SK-N-SH (cell line): ENCODE results near the gene OGN. TPM values are rescaled to one million over a fixed set of nuclear protein-coding genes. Genes with fewer than 3 reads are reported as not detected.

Experiments used
- CTCF ChIA-PET: fragments of 300-600, 350-600 bp; formaldehyde crosslinking; extraction: SDS; loops from one replicate; lab custom pipeline; 2021; lab: Yijun Ruan, JAX
- POLR2A ChIA-PET: fragments of 350-600 bp; sonication (Branson Sonifier 250); formaldehyde crosslinking; extraction: SDS; loops from one replicate; lab custom pipeline; 2020; ENCODE audit warnings: antibody characterized with exemption, inconsistent platforms; lab: Yijun Ruan, JAX
- DNase-seq: peaks from one replicate; pipeline ENCODE4 v3.0.0; 2012
- H2AFZ ChIP-seq: fragments of 200-600 bp; sonication (generic); 2 replicates; pipeline ENCODE4 v1.8.1; 2016; ENCODE audit warnings: antibody characterized with exemption, mild to moderate bottlenecking, low read depth
- H3F3A ChIP-seq: fragments of 200-600 bp; sonication (generic); replicated peaks from 2 replicates; pipeline ENCODE3; 2016; ENCODE audit warnings: antibody characterized with exemption, mild to moderate bottlenecking; ENCODE audit not compliant: insufficient read depth
- H3K27ac ChIP-seq, 2 experiments: fragments of 200-500 bp in 1 of 2; fragments of 200-600 bp in 1 of 2; sonication (Bioruptor generic) in 1 of 2; sonication (generic), shearing (Covaris generic) in 1 of 2; 2 replicates each; pipeline versions ENCODE4 v1.5.1 to v1.6.1; 2014 to 2016; ENCODE audit warnings: low read depth in 2 of 2, inconsistent platforms in 1 of 2, low read length in 1 of 2, mild to moderate bottlenecking in 1 of 2, mixed read lengths in 1 of 2
- H3K27me3 ChIP-seq: fragments of 200-600 bp; sonication (generic), shearing (Covaris generic); 2 replicates; pipeline ENCODE4 v1.6.1; 2016; ENCODE audit warnings: mixed run types; ENCODE audit not compliant: insufficient read depth
- H3K36me3 ChIP-seq, 2 experiments: fragments of 200-500 bp in 1 of 2; fragments of 200-600 bp in 1 of 2; sonication (Bioruptor generic) in 1 of 2; sonication (generic) in 1 of 2; replicated peaks in 1 of 2; 2 replicates each; pipeline versions ENCODE3 to v1.5.1; 2014 to 2016; ENCODE audit warnings: low read length in 1 of 2, mild to moderate bottlenecking in 1 of 2; ENCODE audit not compliant: insufficient read depth in 2 of 2, control insufficient read depth in 1 of 2
- H3K4me1 ChIP-seq, 2 experiments: fragments of 200-500 bp in 1 of 2; fragments of 200-600 bp in 1 of 2; sonication (Bioruptor generic) in 1 of 2; sonication (generic), shearing (Covaris generic) in 1 of 2; 2 replicates each; pipeline versions ENCODE4 v1.5.1 to v1.6.1; 2014 to 2016; ENCODE audit warnings: low read depth in 1 of 2, low read length in 1 of 2, mixed run types in 1 of 2; ENCODE audit not compliant: insufficient read depth in 2 of 2, control insufficient read depth in 1 of 2
- H3K4me2 ChIP-seq: fragments of 200-600 bp; sonication (generic), shearing (Covaris generic); 2 replicates; pipeline ENCODE4 v1.6.1; 2017; ENCODE audit warnings: mixed run types
- H3K4me3 ChIP-seq, 2 experiments: fragments of 200-500 bp in 1 of 2; fragments of 200-600 bp in 1 of 2; sonication (Bioruptor generic) in 1 of 2; sonication (generic), shearing (Covaris generic) in 1 of 2; 2 replicates each; pipeline versions ENCODE4 v1.5.1 to v1.8.1; 2014 to 2016; ENCODE audit warnings: low read depth in 2 of 2, inconsistent platforms in 1 of 2, low read length in 1 of 2, mild to moderate bottlenecking in 1 of 2, mixed read lengths in 1 of 2, moderate library complexity in 1 of 2
- H3K79me2 ChIP-seq: fragments of 200-600 bp; sonication (generic); 2 replicates; pipeline ENCODE4 v1.8.1; 2017; ENCODE audit warnings: mild to moderate bottlenecking; ENCODE audit not compliant: insufficient read depth
- H3K9ac ChIP-seq: fragments of 200-600 bp; sonication (generic); 2 replicates; pipeline ENCODE4 v1.6.1; 2017; ENCODE audit warnings: mixed run types
- H3K9me2 ChIP-seq: fragments of 200-600 bp; sonication (generic); 2 replicates; pipeline ENCODE4 v1.6.1; 2017; ENCODE audit warnings: mixed run types
- H3K9me3 ChIP-seq: fragments of 200-600 bp; sonication (generic); 2 replicates; pipeline ENCODE4 v1.6.1; 2017; ENCODE audit warnings: mixed run types, mild to moderate bottlenecking, moderate library complexity
- H4K20me1 ChIP-seq: fragments of 200-600 bp; sonication (generic); 2 replicates; pipeline ENCODE4 v1.6.1; 2017; ENCODE audit warnings: mild to moderate bottlenecking, mixed run types; ENCODE audit not compliant: insufficient read depth
- EP300 ChIP-seq, 2 experiments: IDR thresholded peaks; 2 replicates each; pipeline versions ENCODE4 v1.4.0 to v1.6.1; 2012; ENCODE audit warnings: borderline replicate concordance in 1 of 2, low read depth in 1 of 2, low read length in 1 of 2
- EZH2phosphoT487 ChIP-seq: fragments of 200-600 bp; sonication (generic); IDR thresholded peaks from 2 replicates; pipeline ENCODE4 v1.6.1; 2017; ENCODE audit warnings: low read depth, mixed run types, mild to moderate bottlenecking, antibody characterized with exemption, moderate library complexity, borderline replicate concordance
- FOXJ3 ChIP-seq: sonication (generic); formaldehyde crosslinking; IDR thresholded peaks from 2 replicates; pipeline ENCODE4 v1.5.1; 2020; ENCODE audit warnings: mild to moderate bottlenecking, missing genetic modification reagents
- FOXM1 ChIP-seq: IDR thresholded peaks from 2 replicates; pipeline ENCODE4 v1.4.0; 2012; ENCODE audit warnings: low read depth, mild to moderate bottlenecking
- GABPA ChIP-seq: IDR thresholded peaks from 2 replicates; pipeline ENCODE4 v1.4.0; 2012; ENCODE audit warnings: low read depth, mild to moderate bottlenecking
- GATA2 ChIP-seq: sonication (generic); formaldehyde crosslinking; IDR thresholded peaks from 2 replicates; pipeline ENCODE4 v1.5.0; 2020; ENCODE audit warnings: mild to moderate bottlenecking, missing genetic modification reagents
- POLR2AphosphoS5 ChIP-seq: IDR thresholded peaks from 2 replicates; pipeline ENCODE4 v1.6.1; 2012; ENCODE audit warnings: low read depth, low read length
- RAD21 ChIP-seq: IDR thresholded peaks from 2 replicates; pipeline ENCODE4 v1.6.1; 2012; ENCODE audit warnings: mild to moderate bottlenecking, low read length
- RXRA ChIP-seq: IDR thresholded peaks from 2 replicates; pipeline ENCODE4 v1.4.0; 2012; ENCODE audit warnings: low read depth, mild to moderate bottlenecking, borderline replicate concordance
- TEAD4 ChIP-seq: IDR thresholded peaks from 2 replicates; pipeline ENCODE4 v1.4.0; 2012; ENCODE audit warnings: mild to moderate bottlenecking, borderline replicate concordance; ENCODE audit not compliant: insufficient read depth
- YY1 ChIP-seq: IDR thresholded peaks from 2 replicates; pipeline ENCODE4 v1.4.0; 2012; ENCODE audit warnings: low read depth, mild to moderate bottlenecking
- WGBS: methylation state at CpG from one replicate; pipeline ENCODE4 v1.1.6; 2017; ENCODE audit warnings: low lambda C conversion rate; 5-methylcytosine and 5-hydroxymethylcytosine counted together
- polyA plus RNA-seq, 3 experiments: library from polyadenylated mRNA; depleted of rRNA; stranded (reverse); fragments of >200 nt; gene quantifications; 2 replicates each; pipeline ENCODE4 v1.2.3, GENCODE V29; 2012
- TF ChIP-seq, protein P1 (sequence below): fragments of 200-600 bp; sonication (generic); IDR thresholded peaks from 2 replicates; pipeline ENCODE4 v1.6.1; 2017; ENCODE audit warnings: antibody characterized with exemption, mild to moderate bottlenecking, moderate library complexity
- TF ChIP-seq, protein P2 (sequence below): IDR thresholded peaks from 2 replicates; pipeline ENCODE4 v1.4.0; 2012; ENCODE audit warnings: low read depth
- TF ChIP-seq, protein P3 (sequence below): fragments of 150-350 bp; IDR thresholded peaks from 2 replicates; pipeline ENCODE4 v1.6.1; 2016; ENCODE audit warnings: mild to moderate bottlenecking, low read depth, low read length
- TF ChIP-seq, protein P4 (sequence below): IDR thresholded peaks from 2 replicates; pipeline ENCODE4 v1.6.1; 2012; ENCODE audit warnings: mild to moderate bottlenecking, low read depth, low read length, moderate library complexity
- TF ChIP-seq, protein P5 (sequence below): IDR thresholded peaks from 2 replicates; pipeline ENCODE4; 2012
- TF ChIP-seq, protein P6 (sequence below): IDR thresholded peaks from 2 replicates; pipeline ENCODE4 v1.4.0; 2012; ENCODE audit warnings: low read depth, borderline replicate concordance

Gene OGN
- polyA plus RNA-seq, 1 of the 3 experiments (the other 2 are of a cell fraction), result 0.03 TPM

DNA sequence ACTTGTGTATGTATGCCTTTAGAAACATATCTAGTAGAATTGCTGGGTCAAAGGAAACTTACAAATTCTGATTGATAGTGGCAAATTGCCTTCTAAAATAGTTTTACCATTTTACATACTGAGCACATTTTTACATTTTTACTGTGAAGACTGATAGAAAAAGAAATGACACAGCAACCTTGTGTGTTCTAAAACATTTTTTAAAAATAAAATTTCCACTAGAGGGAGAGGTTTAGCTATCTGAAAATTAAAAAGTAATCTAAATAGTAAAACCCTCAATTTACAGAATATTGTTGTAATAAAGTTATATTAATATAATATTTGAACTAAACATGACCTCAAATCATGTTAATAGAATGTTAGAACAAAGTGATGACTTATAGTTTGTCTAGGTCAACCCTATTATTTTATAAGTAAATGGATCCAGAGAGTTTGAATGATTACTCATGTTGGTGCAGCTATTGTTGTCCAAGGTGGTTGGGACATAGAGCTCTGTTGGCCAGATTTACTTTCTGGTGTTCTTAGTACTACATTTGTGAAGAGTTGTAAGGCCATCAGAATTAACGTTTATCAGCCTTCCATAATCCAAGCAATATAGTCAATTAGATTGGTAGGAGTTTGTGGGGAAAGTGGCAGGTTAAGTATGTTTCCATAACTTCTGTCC is 61.4 kb downstream of the OGN start:
- Histone ChIP-seq H4K20me1 (no peaks in the 10 kb centered on the region), H3K27ac (peak overlapping the region in 1 of 2 experiments; percentile 87; a peak in 1 of 4 replicates), H3K9ac (no peak overlapping the region), H3K9me2 (no peaks in the 10 kb centered on the region), H3K36me3 (peaks cover 3 to 8% of the 10 kb centered on the region in 2 experiments), H3F3A (no peaks in the 10 kb centered on the region), H3K9me3 (no peaks in the 10 kb centered on the region), H3K4me3 (no peak overlapping the region), H3K4me2 (no peak overlapping the region), H2AFZ (no peak overlapping the region), H3K27me3 (no peaks in the 10 kb centered on the region), H3K79me2 (no peaks in the 10 kb centered on the region), H3K4me1 (peaks cover 0 to 4% of the 10 kb centered on the region in 2 experiments; a peak in 2 of 4 replicates)
- POLR2A ChIA-PET, result no interaction called here
- TF ChIP-seq, protein P1, sequence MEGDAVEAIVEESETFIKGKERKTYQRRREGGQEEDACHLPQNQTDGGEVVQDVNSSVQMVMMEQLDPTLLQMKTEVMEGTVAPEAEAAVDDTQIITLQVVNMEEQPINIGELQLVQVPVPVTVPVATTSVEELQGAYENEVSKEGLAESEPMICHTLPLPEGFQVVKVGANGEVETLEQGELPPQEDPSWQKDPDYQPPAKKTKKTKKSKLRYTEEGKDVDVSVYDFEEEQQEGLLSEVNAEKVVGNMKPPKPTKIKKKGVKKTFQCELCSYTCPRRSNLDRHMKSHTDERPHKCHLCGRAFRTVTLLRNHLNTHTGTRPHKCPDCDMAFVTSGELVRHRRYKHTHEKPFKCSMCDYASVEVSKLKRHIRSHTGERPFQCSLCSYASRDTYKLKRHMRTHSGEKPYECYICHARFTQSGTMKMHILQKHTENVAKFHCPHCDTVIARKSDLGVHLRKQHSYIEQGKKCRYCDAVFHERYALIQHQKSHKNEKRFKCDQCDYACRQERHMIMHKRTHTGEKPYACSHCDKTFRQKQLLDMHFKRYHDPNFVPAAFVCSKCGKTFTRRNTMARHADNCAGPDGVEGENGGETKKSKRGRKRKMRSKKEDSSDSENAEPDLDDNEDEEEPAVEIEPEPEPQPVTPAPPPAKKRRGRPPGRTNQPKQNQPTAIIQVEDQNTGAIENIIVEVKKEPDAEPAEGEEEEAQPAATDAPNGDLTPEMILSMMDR, result peak; percentile 55
- TF ChIP-seq RAD21 (peak; percentile 44), POLR2AphosphoS5 (no peak)
- WGBS, result 68% methylated on average over 1 of the region's 1 CpG
- CTCF ChIA-PET, result interaction anchor here (0.8 to 2.7 kb wide), 15 partner anchors 11 to 448 kb away, joined by 3 to 23 read pairs (median 4); no protein-coding TSS in a partner anchor
- DNase-seq, result no peak

DNA sequence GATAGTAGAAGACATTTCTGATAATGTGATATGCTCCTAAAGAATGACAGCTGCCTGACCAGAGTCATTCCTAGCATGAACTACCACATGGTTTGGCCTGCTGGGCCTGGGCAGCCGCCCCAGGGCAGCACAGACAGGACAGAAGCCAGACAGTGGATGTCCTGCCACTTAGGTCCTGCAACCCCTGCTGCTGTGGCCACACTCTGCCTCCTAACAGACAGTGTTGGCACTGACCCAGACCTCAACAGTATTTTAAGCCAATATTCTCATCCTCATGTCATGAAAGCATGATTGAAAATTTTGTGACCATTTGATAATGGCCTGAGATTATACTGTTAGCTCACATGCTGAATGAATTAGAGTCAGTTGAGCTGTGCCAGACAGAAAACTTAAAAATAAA is 62.8 kb downstream of the OGN start:
- Histone ChIP-seq H3K27ac (peak overlapping the region in 1 of 2 experiments; percentile 87; a peak in 1 of 4 replicates), H3K9ac (no peak overlapping the region), H3K36me3 (peaks cover 3 to 8% of the 10 kb centered on the region in 2 experiments), H3K4me1 (peaks cover 0 to 4% of the 10 kb centered on the region in 2 experiments; a peak in 2 of 4 replicates), H3K79me2 (no peaks in the 10 kb centered on the region), H3K9me2 (no peaks in the 10 kb centered on the region), H3F3A (no peaks in the 10 kb centered on the region), H2AFZ (no peak overlapping the region), H4K20me1 (no peaks in the 10 kb centered on the region), H3K4me3 (no peak overlapping the region), H3K27me3 (no peaks in the 10 kb centered on the region), H3K4me2 (no peak overlapping the region), H3K9me3 (no peaks in the 10 kb centered on the region)
- 86% methylated on average over 1 of the region's 1 CpG for WGBS
- peak; percentile 76 for DNase-seq
- ChIA-PET POLR2A (no interaction called here), CTCF (interaction anchor here (1.4 to 2.7 kb wide), 3 partner anchors 10 to 98 kb away, joined by 4 to 23 read pairs (median 17); no protein-coding TSS in a partner anchor)
- TF ChIP-seq TEAD4 (no peak), YY1 (no peak), RAD21 (peak; percentile 1; the same call in 1 of the 2 replicates), RXRA (no peak), EP300 (IDR thresholded peaks at IDR 0.05; ENCODE audit: borderline replicate concordance in 1 of 2, low read depth in 1 of 2, low read length in 1 of 2) (peak in 1 of 2 experiments; percentile 82; a peak in 2 of 4 replicates), GABPA (no peak), EZH2phosphoT487 (no peak), GATA2 (CRISPR knock-in tag) (peak; percentile 75), FOXJ3 (0 out of 2 replicates have a peak, but pooled peaks have one; percentile 36), FOXM1 (no peak)
- TF ChIP-seq, protein P2, sequence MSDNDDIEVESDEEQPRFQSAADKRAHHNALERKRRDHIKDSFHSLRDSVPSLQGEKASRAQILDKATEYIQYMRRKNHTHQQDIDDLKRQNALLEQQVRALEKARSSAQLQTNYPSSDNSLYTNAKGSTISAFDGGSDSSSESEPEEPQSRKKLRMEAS, result no peak
- TF ChIP-seq, protein P3, sequence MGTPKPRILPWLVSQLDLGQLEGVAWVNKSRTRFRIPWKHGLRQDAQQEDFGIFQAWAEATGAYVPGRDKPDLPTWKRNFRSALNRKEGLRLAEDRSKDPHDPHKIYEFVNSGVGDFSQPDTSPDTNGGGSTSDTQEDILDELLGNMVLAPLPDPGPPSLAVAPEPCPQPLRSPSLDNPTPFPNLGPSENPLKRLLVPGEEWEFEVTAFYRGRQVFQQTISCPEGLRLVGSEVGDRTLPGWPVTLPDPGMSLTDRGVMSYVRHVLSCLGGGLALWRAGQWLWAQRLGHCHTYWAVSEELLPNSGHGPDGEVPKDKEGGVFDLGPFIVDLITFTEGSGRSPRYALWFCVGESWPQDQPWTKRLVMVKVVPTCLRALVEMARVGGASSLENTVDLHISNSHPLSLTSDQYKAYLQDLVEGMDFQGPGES, result no peak
- TF ChIP-seq, protein P4, sequence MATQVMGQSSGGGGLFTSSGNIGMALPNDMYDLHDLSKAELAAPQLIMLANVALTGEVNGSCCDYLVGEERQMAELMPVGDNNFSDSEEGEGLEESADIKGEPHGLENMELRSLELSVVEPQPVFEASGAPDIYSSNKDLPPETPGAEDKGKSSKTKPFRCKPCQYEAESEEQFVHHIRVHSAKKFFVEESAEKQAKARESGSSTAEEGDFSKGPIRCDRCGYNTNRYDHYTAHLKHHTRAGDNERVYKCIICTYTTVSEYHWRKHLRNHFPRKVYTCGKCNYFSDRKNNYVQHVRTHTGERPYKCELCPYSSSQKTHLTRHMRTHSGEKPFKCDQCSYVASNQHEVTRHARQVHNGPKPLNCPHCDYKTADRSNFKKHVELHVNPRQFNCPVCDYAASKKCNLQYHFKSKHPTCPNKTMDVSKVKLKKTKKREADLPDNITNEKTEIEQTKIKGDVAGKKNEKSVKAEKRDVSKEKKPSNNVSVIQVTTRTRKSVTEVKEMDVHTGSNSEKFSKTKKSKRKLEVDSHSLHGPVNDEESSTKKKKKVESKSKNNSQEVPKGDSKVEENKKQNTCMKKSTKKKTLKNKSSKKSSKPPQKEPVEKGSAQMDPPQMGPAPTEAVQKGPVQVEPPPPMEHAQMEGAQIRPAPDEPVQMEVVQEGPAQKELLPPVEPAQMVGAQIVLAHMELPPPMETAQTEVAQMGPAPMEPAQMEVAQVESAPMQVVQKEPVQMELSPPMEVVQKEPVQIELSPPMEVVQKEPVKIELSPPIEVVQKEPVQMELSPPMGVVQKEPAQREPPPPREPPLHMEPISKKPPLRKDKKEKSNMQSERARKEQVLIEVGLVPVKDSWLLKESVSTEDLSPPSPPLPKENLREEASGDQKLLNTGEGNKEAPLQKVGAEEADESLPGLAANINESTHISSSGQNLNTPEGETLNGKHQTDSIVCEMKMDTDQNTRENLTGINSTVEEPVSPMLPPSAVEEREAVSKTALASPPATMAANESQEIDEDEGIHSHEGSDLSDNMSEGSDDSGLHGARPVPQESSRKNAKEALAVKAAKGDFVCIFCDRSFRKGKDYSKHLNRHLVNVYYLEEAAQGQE, result no peak
- TF ChIP-seq, protein P5, sequence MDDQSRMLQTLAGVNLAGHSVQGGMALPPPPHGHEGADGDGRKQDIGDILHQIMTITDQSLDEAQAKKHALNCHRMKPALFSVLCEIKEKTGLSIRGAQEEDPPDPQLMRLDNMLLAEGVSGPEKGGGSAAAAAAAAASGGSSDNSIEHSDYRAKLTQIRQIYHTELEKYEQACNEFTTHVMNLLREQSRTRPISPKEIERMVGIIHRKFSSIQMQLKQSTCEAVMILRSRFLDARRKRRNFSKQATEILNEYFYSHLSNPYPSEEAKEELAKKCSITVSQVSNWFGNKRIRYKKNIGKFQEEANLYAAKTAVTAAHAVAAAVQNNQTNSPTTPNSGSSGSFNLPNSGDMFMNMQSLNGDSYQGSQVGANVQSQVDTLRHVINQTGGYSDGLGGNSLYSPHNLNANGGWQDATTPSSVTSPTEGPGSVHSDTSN, result no peak
- TF ChIP-seq, protein P6, sequence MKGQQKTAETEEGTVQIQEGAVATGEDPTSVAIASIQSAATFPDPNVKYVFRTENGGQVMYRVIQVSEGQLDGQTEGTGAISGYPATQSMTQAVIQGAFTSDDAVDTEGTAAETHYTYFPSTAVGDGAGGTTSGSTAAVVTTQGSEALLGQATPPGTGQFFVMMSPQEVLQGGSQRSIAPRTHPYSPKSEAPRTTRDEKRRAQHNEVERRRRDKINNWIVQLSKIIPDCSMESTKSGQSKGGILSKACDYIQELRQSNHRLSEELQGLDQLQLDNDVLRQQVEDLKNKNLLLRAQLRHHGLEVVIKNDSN, result no peak
